DOHH2 (cell line): ENCODE measurements around the gene WNT2B.

Experiments used
- EZH2phosphoT487 ChIP-seq: fragments of 200-600 bp; sonication (generic); IDR thresholded peaks from 2 replicates; pipeline ENCODE4 v1.6.1; 2017; ENCODE audit warnings: borderline replicate concordance, mild to moderate bottlenecking, antibody characterized with exemption, low read length, moderate library complexity, mixed read lengths
- TF ChIP-seq, protein P1 (sequence below): fragments of 200-600 bp; sonication (generic); IDR thresholded peaks from one replicate; pipeline ENCODE4 v1.5.1; 2014; ENCODE audit warnings: antibody characterized with exemption, mild to moderate bottlenecking, low read depth, low read length; ENCODE audit not compliant: poor library complexity, severe bottlenecking

DNA sequence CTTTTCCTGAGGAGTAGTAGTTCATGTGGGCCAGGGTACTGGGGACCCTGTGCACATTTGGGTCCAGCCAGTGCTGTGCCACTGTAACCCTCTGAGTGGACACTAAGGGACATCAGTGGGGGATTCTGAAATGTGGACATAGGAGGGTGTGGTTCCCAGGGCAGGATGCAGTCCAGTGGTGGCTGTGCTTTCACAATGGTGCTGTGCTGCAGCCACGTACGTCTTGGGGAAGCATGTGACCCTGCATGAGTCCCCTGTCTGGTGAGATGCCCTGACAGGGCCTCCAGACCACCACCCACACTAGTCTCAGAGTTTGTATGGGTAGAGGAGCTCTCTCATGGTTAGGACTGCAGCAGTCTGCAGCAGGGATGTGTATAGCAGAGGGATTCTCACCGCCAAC is 37.8 kb upstream of the WNT2B start:
- TF ChIP-seq, protein P1, sequence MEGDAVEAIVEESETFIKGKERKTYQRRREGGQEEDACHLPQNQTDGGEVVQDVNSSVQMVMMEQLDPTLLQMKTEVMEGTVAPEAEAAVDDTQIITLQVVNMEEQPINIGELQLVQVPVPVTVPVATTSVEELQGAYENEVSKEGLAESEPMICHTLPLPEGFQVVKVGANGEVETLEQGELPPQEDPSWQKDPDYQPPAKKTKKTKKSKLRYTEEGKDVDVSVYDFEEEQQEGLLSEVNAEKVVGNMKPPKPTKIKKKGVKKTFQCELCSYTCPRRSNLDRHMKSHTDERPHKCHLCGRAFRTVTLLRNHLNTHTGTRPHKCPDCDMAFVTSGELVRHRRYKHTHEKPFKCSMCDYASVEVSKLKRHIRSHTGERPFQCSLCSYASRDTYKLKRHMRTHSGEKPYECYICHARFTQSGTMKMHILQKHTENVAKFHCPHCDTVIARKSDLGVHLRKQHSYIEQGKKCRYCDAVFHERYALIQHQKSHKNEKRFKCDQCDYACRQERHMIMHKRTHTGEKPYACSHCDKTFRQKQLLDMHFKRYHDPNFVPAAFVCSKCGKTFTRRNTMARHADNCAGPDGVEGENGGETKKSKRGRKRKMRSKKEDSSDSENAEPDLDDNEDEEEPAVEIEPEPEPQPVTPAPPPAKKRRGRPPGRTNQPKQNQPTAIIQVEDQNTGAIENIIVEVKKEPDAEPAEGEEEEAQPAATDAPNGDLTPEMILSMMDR = no peak
- no peak for TF ChIP-seq EZH2phosphoT487
